GM12801 (cell line): ENCODE results near the gene YPEL2.

ENCODE experiments used
- TF ChIP-seq, protein P1 (sequence below): IDR thresholded peaks from one replicate; pipeline ENCODE4 v1.5.1; 2011; ENCODE audit warnings: control low read depth; ENCODE audit not compliant: insufficient read length; ENCODE audit errors: extremely low read depth

The YPEL2 gene

DNA sequence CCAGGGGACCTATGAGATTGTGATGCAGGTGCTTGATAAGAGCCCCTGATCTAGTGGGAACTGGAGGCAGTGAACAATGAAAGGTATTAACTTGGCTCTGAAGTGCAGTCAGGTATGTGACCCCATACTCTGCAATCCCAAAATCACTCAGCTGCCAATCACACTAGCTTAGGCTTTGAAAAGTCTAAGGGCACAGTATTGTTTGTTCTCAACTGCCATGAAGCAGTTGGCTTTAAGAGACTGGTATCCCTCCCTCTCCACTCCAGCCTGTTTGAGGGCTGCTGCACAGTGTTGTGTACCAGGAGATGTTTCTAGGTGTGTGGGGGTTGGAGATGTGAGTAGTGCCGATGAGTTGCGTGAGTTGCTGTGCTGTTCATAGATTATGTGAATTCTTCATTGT is 2.4 kb downstream of the YPEL2 start:
- TF ChIP-seq, protein P1, sequence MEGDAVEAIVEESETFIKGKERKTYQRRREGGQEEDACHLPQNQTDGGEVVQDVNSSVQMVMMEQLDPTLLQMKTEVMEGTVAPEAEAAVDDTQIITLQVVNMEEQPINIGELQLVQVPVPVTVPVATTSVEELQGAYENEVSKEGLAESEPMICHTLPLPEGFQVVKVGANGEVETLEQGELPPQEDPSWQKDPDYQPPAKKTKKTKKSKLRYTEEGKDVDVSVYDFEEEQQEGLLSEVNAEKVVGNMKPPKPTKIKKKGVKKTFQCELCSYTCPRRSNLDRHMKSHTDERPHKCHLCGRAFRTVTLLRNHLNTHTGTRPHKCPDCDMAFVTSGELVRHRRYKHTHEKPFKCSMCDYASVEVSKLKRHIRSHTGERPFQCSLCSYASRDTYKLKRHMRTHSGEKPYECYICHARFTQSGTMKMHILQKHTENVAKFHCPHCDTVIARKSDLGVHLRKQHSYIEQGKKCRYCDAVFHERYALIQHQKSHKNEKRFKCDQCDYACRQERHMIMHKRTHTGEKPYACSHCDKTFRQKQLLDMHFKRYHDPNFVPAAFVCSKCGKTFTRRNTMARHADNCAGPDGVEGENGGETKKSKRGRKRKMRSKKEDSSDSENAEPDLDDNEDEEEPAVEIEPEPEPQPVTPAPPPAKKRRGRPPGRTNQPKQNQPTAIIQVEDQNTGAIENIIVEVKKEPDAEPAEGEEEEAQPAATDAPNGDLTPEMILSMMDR = no peak

DNA sequence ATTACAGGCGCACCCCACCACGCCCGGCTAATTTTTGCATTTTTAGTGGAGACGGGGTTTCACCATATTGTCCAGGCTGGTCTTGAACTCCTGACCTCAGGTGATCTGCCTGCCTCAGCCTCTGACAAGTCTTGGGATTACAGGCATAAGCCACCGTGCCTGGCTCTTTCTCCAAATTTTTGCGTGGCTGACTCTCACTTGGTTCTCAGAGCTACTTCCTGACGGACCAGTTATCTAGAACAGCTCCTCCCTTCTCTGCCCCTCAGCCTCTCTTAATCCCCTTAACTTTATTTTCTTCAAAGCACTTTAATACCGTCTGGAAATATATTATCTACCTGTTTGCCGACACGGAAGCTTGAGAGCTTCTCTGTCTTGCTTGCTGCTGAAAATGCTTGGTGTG is 4.2 kb downstream of the YPEL2 start:
- TF ChIP-seq, protein P1 = no peak

DNA sequence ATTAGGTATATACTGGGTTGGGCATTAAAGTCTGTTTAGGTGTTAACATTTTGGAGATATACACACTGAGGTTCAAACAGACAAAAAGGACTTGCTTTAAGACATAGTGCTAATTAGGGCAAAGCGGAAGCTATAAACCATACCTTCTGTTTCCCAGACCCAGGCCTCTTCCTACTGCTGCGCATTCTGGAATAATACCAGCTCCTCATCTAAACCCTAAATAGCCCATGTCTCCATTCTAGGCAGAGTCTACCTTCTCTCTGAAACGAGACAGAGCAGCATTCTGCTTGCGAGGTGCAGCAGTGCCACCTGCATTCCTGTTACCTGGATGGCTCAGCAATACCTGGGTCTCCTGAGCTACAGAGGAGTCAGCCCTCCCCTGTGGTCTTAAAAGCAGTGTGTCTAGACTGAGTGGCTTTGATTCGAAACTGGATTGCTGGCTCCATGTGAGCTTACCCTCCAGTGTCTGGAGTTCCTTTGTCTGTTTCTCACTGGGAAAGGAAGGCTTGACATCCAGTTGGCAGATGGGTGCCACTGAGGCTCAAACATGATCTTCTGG is 6.4 kb downstream of the YPEL2 start:
- TF ChIP-seq, protein P1 = no peak

DNA sequence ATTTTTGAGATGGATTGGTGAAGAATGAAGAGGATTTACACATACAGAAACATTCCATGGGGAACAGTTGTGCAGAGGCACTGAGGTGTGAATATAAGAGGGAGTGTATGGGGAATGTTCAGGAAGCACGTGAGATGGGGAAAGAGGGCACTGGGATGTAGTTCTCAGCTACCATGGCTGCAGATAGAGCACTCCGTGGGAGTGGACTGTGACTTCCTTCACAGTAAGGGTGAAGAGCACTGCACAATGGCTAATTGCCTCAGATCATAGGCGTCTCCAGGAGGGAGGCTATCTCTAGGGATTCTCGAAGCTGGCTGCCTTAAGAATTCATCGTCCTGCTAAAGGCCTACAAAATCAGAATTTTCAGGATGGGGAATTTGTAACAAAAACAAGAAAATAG is 7.0 kb downstream of the YPEL2 start:
- TF ChIP-seq, protein P1 = no peak

DNA sequence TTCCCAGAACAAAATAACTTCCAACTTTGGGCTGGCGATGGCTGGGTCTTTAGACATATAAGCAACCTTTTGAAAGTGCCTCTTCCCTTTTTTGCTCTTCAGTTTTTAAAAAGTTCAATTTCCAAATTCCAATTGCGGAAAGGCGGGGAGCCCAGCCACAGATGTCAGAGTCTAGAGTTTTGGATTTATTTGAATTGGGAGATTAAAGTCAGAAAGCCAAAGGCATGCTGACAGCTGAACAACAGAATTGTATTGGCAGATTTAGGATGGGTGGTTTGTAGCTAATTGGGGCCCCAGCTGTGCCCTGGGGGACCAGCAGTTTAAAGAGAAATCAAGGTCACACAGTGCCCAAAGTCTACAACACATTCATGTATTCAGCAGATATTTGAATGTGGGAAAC is 10.5 kb downstream of the YPEL2 start:
- TF ChIP-seq, protein P1 = no peak

DNA sequence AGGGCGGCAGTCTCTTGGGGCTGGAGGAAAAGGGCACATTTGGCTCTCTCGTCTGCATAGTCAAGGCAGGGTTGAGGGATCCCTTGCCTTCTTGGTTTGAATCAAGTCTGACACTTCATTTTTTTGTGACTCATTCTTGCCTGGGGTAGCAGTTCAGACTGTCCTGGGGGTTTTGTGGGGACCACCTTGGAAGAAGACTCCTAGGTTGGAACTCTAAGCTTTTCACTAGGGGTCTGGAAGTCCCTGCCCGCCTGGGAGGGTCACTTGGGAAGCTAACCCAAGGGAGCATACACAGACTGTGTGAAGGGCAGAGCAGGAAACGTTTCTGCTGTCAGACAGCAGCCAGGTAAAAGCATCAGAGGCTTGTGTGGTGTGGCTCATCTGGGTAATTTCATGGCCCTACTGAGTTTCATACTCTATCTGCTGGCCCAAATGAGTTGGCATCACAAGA is 11.3 kb downstream of the YPEL2 start:
- TF ChIP-seq, protein P1 = no peak

DNA sequence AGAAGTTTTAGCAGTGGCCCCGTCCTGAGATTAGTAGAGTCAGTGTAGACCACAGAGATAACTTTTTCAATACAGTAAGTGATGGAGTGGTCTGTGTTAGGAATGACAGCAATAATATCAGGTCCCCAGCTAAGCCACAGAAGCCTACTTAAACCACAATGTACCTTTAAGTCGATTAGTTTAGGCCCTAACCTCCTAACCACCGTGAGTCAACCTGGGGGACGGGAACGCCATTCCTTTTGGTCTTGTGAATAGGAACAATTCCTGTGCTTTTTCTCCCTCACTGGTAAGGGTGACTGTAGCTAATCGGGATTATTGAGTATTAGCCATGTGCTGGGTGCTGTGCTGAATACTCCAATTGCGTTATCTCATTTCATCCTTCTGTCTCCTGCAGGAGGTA is 14.0 kb downstream of the YPEL2 start:
- TF ChIP-seq, protein P1 = no peak
